ENCODE results near the gene TMCC2.

TMCC2 gene

GRCh38 chr1:205255941-205256780, 28.4 kb downstream of the TMCC2 start:
- TF ChIP-seq CTCF (IDR thresholded peaks at IDR 0.05; ENCODE audit: control extremely low read depth, extremely low read depth, low read depth, missing control alignments): peak; percentile 93
- peak; percentile 83 for DNase-seq (ENCODE audit: extremely low spot score)
- ChIA-PET POLR2A (interaction anchor here (0.6 kb wide), 1 partner anchor 27 kb away, joined by 4 read pairs; no protein-coding TSS in a partner anchor), CTCF (interaction anchor here (0.8 to 42.6 kb wide), 45 partner anchors 10 to 467 kb away, joined by 3 to 1591 read pairs (median 5); partner anchors contain the start of genes NUAK2 and TMCC2)

GRCh38 chr1:205256951-205257625, 29.3 kb downstream of the TMCC2 start:
- ChIA-PET CTCF (interaction anchor here (0.8 to 42.6 kb wide), 38 partner anchors 9 to 466 kb away, joined by 3 to 1591 read pairs (median 5); partner anchors contain the start of genes NUAK2 and TMCC2), POLR2A (interaction anchor here (0.6 kb wide), 1 partner anchor 27 kb away, joined by 4 read pairs; no protein-coding TSS in a partner anchor)
- DNase-seq (ENCODE audit: extremely low spot score): no peak
- no peak for TF ChIP-seq CTCF (IDR thresholded peaks at IDR 0.05; ENCODE audit: control extremely low read depth, extremely low read depth, low read depth, missing control alignments)

GRCh38 chr1:205257735-205258134, 30.0 kb downstream of the TMCC2 start:
- CTCF ChIA-PET: interaction anchor here (0.9 to 42.6 kb wide), 13 partner anchors 8 to 283 kb away, joined by 3 to 1591 read pairs (median 15); partner anchors contain the start of genes NUAK2 and TMCC2

GRCh38 chr1:205258261-205258691, 30.5 kb downstream of the TMCC2 start:
- CTCF ChIA-PET: interaction anchor here (0.9 to 42.6 kb wide), 10 partner anchors 17 to 284 kb away, joined by 3 to 1591 read pairs (median 13); partner anchors contain the start of genes NUAK2 and TMCC2
- POLR2A ChIA-PET: no interaction called here
- no peak for DNase-seq (ENCODE audit: extremely low spot score)
- no peak for TF ChIP-seq CTCF (IDR thresholded peaks at IDR 0.05; ENCODE audit: control extremely low read depth, extremely low read depth, low read depth, missing control alignments)

More at GRCh38 chr1:205257735-205258134, 30.0 kb downstream of the TMCC2 start:
- no peak for TF ChIP-seq CTCF (IDR thresholded peaks at IDR 0.05; ENCODE audit: control extremely low read depth, extremely low read depth, low read depth, missing control alignments)
- DNase-seq (ENCODE audit: extremely low spot score): no peak
- POLR2A ChIA-PET: no interaction called here

- no peak for DNase-seq (ENCODE audit: extremely low spot score)
- POLR2A ChIA-PET: no interaction called here
- no peak for TF ChIP-seq CTCF (IDR thresholded peaks at IDR 0.05; ENCODE audit: control extremely low read depth, extremely low read depth, low read depth, missing control alignments)
- CTCF ChIA-PET: interaction anchor here (1.0 to 42.6 kb wide), 9 partner anchors 17 to 284 kb away, joined by 3 to 1591 read pairs (median 20); partner anchors contain the start of genes NUAK2 and TMCC2
Measured at GRCh38 chr1:205258719-205259118, 31.0 kb downstream of the TMCC2 start.

- ChIA-PET POLR2A (no interaction called here), CTCF (interaction anchor here (1.0 to 42.6 kb wide), 10 partner anchors 16 to 285 kb away, joined by 3 to 1591 read pairs (median 7); partner anchors contain the start of genes NUAK2 and TMCC2)
- DNase-seq (ENCODE audit: extremely low spot score): no peak
- no peak for TF ChIP-seq CTCF (IDR thresholded peaks at IDR 0.05; ENCODE audit: control extremely low read depth, extremely low read depth, low read depth, missing control alignments)
Measured at GRCh38 chr1:205259324-205259832, 31.6 kb downstream of the TMCC2 start.

All from GM10248 (cell line).